Smooth muscle cell (in vitro differentiated cells): ENCODE measurements around the gene GPC3. TPM values are rescaled to one million over a fixed set of nuclear protein-coding genes. Genes with fewer than 3 reads are reported as not detected.

ENCODE experiments used
- DNase-seq: peaks from one replicate; lab custom pipeline; 2025; ENCODE audit not compliant: unreplicated experiment; lab: John Stamatoyannopoulos, UW
- H2AFZ ChIP-seq: fragments of 200-600 bp; sonication (generic); 2 replicates; pipeline ENCODE4 v1.6.0; 2016; ENCODE audit warnings: antibody characterized with exemption, low read depth, mild to moderate bottlenecking
- H3F3A ChIP-seq: fragments of 200-600 bp; sonication (generic); 2 replicates; pipeline ENCODE4 v1.6.0; 2017; ENCODE audit warnings: antibody characterized with exemption, low read depth
- H3K27ac ChIP-seq: fragments of 200-600 bp; sonication (generic); 2 replicates; pipeline ENCODE4 v1.5.1; 2016; ENCODE audit warnings: low read depth, mild to moderate bottlenecking
- H3K27me3 ChIP-seq: fragments of 200-600 bp; sonication (generic); 2 replicates; pipeline ENCODE4 v1.6.1; 2016; ENCODE audit warnings: low read depth, mild to moderate bottlenecking
- H3K36me3 ChIP-seq: fragments of 200-600 bp; sonication (generic); 2 replicates; pipeline ENCODE4 v1.5.1; 2016; ENCODE audit warnings: low read depth
- H3K4me1 ChIP-seq: fragments of 200-600 bp; sonication (generic); 2 replicates; pipeline ENCODE4 v1.5.1; 2016; ENCODE audit warnings: low read depth
- H3K4me2 ChIP-seq: fragments of 200-600 bp; sonication (generic); 2 replicates; pipeline ENCODE4 v1.6.0; 2016; ENCODE audit warnings: mild to moderate bottlenecking
- H3K4me3 ChIP-seq: fragments of 200-600 bp; sonication (generic); 2 replicates; pipeline ENCODE4 v1.5.1; 2016; ENCODE audit warnings: mild to moderate bottlenecking
- H3K79me2 ChIP-seq: fragments of 200-600 bp; sonication (generic); 2 replicates; pipeline ENCODE4 v1.6.0; 2016; ENCODE audit warnings: low read depth, mild to moderate bottlenecking
- H3K9ac ChIP-seq: fragments of 200-600 bp; sonication (generic); 2 replicates; pipeline ENCODE4 v1.6.0; 2016; ENCODE audit warnings: low read depth
- H3K9me3 ChIP-seq: fragments of 200-600 bp; sonication (generic); replicated peaks from 2 replicates; pipeline ENCODE4 v1.5.1; 2016; ENCODE audit warnings: low read depth
- H4K20me1 ChIP-seq: fragments of 200-600 bp; sonication (generic); 2 replicates; pipeline ENCODE4 v1.6.0; 2016; ENCODE audit warnings: low read depth
- CTCF ChIP-seq: fragments of 200-600 bp; sonication (generic); IDR thresholded peaks from 2 replicates; pipeline ENCODE4 v1.5.1; 2017; ENCODE audit warnings: borderline replicate concordance, mild to moderate bottlenecking, antibody characterized with exemption; ENCODE audit not compliant: insufficient read depth, poor library complexity, severe bottlenecking
- WGBS: methylation state at CpG from one replicate; pipeline ENCODE4 v1.1.7; 2016; ENCODE audit warnings: low lambda C conversion rate; 5-methylcytosine and 5-hydroxymethylcytosine counted together
- polyA plus RNA-seq: library from polyadenylated mRNA; unstranded; fragments of >200 nt; fragmentation: Nextera tagmentation; extraction: Ambion mirVana; gene quantifications from 2 replicates; pipeline ENCODE4 v1.2.1, GENCODE V29; 2016
- total RNA-seq: library from RNA; depleted of rRNA; stranded (reverse); fragments of >200 nt; gene quantifications from 2 replicates; pipeline ENCODE4 v1.2.3, GENCODE V29; 2014

GPC3 gene
- total and polyA plus RNA-seq, 2 experiments from 2014 or later = 120 to 191 TPM

DNA sequence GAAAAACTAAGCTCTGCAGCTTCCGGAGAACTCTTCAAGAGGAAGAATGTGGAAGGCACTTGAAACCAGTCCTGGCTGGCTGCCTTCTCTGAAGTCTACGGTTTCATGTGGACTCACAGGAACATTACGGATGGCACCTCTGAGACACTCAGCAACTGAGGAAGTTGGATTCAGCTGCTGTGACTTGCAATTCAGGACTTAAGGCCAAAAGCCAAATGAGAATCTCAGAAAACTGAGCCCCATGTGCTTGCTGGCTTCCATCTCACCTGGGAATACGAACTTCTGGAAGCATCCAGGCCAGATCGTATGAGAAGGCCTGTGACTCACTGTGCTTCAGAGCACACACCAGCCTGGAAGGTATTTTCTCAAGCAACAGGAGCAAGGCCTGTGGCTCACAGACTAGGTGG is 462.3 kb downstream of the GPC3 start:
- no peaks in the 10 kb centered on the region for H3K79me2 ChIP-seq
- no peaks in the 10 kb centered on the region for H3K9me3 ChIP-seq

GRCh38 chrX:133516686-133517085 is 468.7 kb downstream of the GPC3 start:
- Histone ChIP-seq H3K27me3 (no peaks in the 10 kb centered on the region), H2AFZ (no peak overlapping the region), H4K20me1 (no peaks in the 10 kb centered on the region), H3K9ac (no peak overlapping the region), H3K4me1 (no peaks in the 10 kb centered on the region), H3K36me3 (no peaks in the 10 kb centered on the region), H3K9me3 (no peaks in the 10 kb centered on the region), H3K4me3 (no peak overlapping the region), H3F3A (no peaks in the 10 kb centered on the region), H3K79me2 (no peaks in the 10 kb centered on the region), H3K4me2 (no peak overlapping the region), H3K27ac (no peak overlapping the region)
- TF ChIP-seq CTCF = no peak
- WGBS = 62% methylated on average over 3 of the region's 3 CpGs
- no peak for DNase-seq

More for the DNA sequence above, 462.3 kb downstream of the GPC3 start:
- H3K9ac ChIP-seq = no peak overlapping the region
- no peak overlapping the region for H2AFZ ChIP-seq
- H4K20me1 ChIP-seq = no peaks in the 10 kb centered on the region
- no peak overlapping the region for H3K27ac ChIP-seq
- no peaks in the 10 kb centered on the region for H3F3A ChIP-seq
- no peak for TF ChIP-seq CTCF
- no peaks in the 10 kb centered on the region for H3K27me3 ChIP-seq
- no peak overlapping the region for H3K4me3 ChIP-seq
- no peak for DNase-seq
- H3K4me2 ChIP-seq = no peak overlapping the region
- H3K36me3 ChIP-seq = no peaks in the 10 kb centered on the region
- WGBS = 79% methylated on average over 5 of the region's 5 CpGs
- H3K4me1 ChIP-seq = no peaks in the 10 kb centered on the region

GRCh38 chrX:133514486-133514885 is 470.9 kb downstream of the GPC3 start:
- no peak for DNase-seq
- Histone ChIP-seq H3K9me3 (no peaks in the 10 kb centered on the region), H3K4me1 (no peaks in the 10 kb centered on the region), H4K20me1 (no peaks in the 10 kb centered on the region), H3K27me3 (no peaks in the 10 kb centered on the region), H3K4me2 (no peak overlapping the region), H2AFZ (no peak overlapping the region), H3K9ac (no peak overlapping the region), H3K27ac (no peak overlapping the region), H3K4me3 (no peak overlapping the region), H3K36me3 (no peaks in the 10 kb centered on the region), H3K79me2 (no peaks in the 10 kb centered on the region), H3F3A (no peaks in the 10 kb centered on the region)
- WGBS = 76% methylated on average over 1 of the region's 1 CpG
- TF ChIP-seq CTCF = no peak

DNA sequence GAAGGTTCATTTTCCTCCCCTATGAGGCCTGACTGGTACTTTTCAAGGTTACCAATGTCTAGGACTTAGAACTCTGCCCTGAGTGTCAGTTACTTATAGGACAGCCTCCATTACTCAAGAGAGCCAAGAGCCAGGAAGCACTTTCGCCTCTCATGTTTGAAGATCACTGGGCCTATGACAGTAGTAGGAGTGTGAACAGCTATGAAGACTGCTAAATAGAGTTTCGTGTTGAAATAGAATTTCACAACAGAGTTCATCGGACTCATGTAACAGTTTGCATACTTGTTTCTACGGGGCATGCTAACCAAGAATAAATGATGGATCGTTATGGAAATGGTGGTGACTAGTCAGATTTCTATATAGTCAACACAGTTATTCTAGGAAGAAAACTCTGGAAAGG is 472.3 kb downstream of the GPC3 start:
- H3K27ac ChIP-seq = no peak overlapping the region
- H3K9ac ChIP-seq = no peak overlapping the region
- no peaks in the 10 kb centered on the region for H3K27me3 ChIP-seq
- H3K4me3 ChIP-seq = no peak overlapping the region
- H3K79me2 ChIP-seq = no peaks in the 10 kb centered on the region
- no peaks in the 10 kb centered on the region for H4K20me1 ChIP-seq
- no peak for DNase-seq
- no peaks in the 10 kb centered on the region for H3K36me3 ChIP-seq
- no peaks in the 10 kb centered on the region for H3K4me1 ChIP-seq
- H2AFZ ChIP-seq = no peak overlapping the region
- H3K4me2 ChIP-seq = no peak overlapping the region
- WGBS = 81% methylated on average over 5 of the region's 5 CpGs
- TF ChIP-seq CTCF = no peak
- no peaks in the 10 kb centered on the region for H3F3A ChIP-seq
- H3K9me3 ChIP-seq = no peaks in the 10 kb centered on the region
